NCI-H187 treated with DMSO at 0.1 percent for 48 hours (cell line): ENCODE results near the gene CRACDL.
"Not testable (repeated sequence)": the region's sequence is repeated elsewhere in the genome, so short reads cannot be mapped to it uniquely, and the experiment has no call there.

Experiments used
- DNase-seq: peaks from one replicate; lab custom pipeline; 2025; lab: John Stamatoyannopoulos, UW

The CRACDL gene

DNA sequence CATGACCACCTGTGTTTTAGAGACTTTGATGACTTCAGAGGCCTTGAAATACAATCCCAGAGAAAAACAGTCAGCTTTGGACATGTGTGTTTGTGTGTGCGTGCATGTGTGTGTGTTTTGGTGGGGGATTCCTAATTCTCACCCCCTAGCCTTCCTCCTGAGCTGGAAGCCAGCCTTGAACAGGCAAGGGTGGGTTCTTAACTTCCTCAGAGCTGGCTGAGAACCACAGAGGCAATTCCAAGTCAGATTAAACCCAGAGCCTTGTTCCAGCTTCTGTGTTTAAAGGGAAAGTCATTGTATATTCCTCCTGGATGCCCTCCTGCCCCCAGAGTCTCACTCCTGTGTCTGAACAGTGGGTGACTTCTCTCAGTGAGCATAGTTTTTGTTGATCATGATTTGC lies 159.9 kb downstream of the CRACDL start:
- DNase-seq: no peak

DNA sequence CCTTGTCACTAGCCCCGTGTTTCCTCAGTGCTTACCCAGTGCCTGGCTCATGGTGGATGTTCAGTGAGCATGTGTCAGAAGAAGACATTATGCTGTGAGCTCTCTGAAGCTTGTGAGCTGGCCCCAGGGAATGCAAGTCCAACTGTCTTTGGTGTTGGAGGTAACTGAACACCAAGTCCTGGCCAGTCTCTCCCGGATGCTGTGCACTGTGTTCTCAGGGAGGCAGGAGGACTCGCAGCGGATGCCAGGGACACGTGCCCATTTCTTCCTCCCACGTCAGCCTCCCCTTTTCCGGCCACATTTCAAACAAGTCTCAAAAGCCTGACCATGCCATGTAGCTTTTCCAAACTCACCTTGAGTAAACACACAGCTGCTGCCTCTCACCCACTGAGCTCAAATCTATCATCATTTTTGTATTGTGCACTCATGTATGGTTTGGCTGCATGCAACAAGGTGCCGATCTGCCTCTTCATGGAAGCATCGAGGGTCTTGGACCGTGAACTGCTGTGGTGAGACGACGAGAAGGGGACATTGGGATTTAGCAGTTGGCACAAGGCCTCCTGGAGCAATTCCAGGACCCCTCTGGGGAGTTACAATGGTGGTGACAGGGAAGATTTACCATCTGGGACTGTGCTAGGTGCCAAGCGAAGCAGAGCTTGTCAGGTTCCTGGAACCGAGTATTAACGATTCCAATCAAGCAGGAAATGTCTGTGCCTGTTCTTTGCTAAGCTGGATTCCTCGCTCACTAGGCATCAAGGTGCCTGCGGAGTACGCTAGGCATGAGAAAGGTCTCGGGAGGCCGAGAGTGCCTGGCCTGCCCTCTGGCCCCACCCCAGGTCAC lies 160.7 kb downstream of the CRACDL start:
- no peak for DNase-seq

DNA sequence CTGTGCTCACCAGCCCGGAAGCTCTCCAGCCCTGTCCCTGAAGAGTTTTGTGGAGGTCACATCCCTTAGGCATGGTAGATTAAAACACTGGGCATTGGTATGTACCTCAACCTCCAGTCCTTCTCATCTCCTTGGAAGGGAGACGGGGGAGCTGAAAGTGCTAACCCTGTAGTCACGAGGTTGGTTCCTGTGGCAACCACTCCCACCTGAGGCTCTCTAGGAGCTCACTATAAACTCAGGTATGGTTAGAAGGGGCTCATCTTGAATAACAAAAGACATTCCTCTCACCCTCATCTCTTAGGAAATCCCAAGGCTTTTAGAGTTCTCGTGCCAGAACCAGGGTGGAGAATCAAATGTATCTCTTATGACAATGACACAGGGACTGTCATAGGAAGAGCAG lies 162.1 kb downstream of the CRACDL start:
- no peak for DNase-seq

DNA sequence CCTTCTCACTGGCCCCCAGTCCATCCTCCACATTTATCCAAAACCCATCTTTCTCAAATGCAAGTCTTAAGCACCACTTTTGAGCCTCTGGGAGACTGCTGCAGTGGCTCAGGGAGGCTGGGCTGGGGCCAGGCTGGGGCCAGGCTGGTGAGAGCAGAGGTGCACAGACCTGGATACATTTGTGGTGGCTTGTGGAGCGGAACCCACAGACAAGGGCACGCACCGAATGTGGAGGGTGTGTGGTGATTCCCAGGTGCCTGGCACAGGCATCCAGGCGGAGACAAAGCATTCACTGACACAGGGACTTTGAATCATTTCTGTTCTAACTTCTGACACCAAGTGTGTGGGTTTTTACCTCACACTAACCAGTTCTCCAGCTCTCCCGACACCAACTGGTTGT lies 162.9 kb downstream of the CRACDL start:
- no peak for DNase-seq

DNA sequence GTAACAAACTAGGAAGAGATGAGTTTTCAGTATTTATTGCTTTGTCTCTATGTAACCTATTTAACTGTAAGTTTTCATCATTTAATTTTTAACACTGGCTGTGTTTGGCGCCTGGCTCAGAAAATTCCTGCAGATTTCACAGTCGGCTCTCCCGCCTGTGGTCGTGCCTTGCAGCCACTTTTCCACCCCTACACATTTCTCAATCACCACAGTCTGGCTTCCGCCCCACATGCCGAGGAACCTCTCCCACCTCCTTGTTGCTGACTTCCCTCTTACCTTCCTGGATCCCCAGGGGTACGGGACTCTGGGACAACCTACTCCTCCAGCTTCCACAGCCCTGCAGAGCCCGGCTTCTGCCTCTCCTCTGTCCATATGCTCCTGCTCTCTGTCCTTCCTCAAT lies 163.5 kb downstream of the CRACDL start:
- no peak for DNase-seq

DNA sequence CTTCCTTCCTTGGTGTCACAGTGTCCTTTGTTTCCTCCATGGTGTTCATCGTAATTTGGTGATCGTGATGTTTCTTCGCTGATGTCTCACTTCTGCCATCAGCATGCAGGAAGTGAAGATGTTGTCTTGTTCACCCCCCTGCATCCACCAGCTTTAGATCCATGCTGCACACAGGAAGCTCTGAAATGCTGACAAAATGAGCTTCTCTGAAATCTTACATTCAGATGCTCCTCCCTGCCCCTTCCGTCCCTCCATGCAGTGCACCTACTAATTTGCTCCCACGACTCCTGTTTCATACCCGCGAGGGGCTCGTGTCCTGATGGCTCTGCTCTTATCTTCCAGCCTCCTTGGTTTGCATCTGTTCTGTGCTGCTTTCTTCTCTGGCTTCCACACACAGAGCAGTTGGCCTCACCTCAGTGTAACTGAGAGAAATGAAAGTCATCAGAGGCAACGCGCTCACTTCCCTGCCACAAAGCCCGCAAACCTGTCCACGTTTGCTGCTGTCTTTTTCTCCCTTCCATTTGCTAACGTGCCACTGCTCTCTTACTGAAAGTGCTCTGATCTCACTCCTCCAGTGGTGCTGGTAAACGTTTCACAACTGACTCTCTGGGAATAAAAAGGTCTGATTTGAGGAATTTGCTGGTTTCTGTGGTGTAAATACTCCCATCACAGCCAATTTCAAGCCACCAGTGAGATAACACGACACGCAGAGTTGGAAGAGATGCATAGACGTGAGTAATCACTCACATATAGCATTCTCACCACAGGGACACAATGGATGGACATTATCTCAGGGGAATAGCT lies 164.1 kb downstream of the CRACDL start:
- no peak for DNase-seq

DNA sequence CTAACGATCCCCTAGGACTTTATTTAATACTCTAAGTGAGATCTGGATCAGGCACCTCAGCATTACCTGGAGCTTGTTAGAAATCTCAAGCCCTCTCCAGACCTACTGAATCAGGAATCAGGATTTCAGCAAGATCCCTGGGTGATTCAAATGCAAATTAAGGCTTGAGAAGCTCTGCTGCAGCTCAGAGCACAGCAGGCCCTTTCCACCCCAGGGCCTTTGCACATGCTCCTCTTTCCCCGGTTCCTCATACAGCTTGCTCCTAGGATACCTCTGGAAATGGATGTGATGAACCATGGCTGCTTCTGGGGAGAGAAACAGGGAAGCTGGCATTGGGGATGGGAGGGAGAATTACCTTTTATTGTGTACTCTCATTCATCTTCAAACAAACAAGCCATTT lies 164.8 kb downstream of the CRACDL start:
- no peak for DNase-seq

DNA sequence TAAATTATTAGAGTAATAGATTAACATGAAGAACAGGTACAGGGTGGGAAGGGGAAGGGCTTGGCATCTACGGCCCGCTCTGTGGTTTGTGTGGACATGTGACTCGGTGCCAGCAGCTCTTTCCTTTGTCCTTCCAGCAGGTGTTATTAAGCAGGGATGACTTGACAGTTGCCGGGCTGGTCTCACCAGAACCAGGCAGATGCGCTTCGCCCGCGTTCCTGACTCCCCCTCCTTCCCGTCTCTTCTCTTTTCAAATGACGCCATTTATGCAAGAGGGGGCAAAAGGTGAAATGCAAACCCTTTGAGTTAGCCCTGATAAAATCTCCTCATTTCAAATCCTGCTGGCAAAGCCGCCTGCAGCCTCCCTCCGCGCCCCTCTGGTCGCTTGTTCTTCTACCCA lies 166.2 kb downstream of the CRACDL start:
- DNase-seq: peak; percentile 82

DNA sequence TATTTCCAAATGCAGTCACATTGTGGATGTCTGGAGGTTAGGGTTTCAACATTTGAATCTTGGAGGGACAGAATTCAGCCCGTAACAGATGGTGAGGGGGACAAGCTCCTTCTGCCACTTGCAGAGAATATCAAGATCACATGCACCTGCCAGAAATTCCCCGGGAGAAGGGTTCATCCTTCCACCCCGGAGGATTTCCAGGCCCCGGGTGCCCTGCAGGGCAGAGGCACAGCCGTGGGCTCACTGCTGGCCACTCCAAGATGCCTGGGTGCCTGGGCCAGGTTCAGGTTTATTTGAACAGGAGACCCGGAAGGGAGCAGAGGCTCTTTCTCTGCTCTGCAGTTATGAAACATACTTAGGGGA lies 166.9 kb downstream of the CRACDL start:
- no peak for DNase-seq

DNA sequence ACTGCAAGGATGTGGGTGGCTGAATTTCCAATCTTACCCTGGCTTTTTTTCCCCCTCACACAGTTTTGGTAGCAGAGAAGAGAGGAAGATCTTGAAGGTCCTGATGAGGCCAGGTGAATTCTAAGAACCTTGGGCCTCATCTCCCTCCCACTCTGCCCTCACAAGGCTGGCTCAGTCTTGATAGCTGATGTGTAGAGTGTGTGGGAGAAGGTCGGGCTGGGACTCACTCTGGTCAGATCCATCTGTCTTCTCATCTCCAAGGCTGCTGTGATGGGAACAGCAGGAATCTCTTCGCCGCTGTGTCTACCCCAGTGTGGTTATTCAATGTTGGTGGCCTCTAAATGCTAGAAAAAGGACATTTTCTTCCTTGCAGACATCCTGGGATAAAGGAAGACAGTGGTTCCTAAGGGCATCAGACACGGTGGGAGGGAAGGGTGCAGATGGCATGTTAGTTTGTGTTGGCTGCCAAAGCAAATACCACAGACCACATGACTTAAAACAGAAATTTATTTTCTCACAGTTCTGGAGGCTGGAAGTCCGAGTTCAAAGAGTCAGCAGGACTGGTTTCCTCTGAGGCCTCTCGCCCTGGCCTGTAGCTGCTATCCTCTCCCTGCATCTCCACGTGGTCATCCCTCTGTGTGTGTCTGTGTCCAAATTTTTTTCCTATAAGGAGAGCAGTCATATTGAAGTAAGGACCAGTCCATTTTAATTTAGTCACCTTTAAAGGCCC lies 167.5 kb downstream of the CRACDL start:
- DNase-seq: no peak

DNA sequence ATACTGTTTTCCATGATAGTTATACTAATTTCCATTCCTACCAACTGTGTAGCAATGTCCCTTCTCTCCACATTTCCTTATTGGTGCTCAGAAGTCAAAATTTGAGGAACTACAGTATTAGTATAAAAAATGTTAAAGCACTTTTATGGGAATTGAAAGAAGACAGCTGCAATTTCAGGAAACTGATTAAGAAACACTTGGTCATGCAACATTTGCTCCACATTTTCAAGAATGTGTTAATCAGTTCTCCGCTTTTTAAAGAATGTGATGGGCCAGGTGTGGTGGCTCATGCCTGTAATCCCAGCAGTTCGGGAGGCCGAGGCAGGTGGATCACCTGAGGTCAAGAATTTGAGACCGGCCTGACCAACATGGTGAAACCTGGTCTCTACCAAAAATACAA lies 171.5 kb downstream of the CRACDL start:
- DNase-seq: no peak

DNA sequence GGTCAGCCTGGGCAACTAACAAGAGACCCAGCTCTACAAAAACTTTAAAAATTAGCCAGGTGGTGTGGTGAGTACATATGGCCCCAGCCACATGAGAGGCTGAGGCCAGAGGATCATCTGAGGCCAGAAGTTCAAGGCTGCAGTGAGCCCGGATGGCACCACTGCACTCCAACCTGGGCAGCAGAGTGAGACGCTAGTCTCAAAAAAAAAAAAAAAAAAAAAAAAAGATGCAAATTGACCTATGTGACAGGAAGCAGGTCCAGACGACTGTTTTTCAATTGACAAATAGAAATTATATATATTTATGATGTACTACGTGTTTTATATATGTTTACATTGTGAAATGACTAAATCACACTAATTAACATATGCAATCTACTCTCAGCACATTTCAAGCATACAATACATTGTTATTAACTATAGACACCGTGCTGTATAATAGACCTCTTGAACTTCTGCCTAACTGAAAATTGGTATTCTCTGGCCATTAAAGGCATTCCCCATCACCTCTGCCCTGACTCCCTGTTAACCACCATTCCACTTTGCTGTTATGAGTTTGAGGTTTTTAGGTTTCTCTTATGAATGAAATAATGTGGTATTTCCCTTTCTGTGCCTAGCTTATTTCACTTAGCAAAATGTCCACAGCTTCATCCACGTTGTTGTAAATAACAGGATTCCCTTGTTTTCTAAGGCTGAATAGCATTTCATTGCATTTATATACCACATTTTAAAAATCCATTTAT lies 172.6 kb downstream of the CRACDL start:
- DNase-seq: no peak

DNA sequence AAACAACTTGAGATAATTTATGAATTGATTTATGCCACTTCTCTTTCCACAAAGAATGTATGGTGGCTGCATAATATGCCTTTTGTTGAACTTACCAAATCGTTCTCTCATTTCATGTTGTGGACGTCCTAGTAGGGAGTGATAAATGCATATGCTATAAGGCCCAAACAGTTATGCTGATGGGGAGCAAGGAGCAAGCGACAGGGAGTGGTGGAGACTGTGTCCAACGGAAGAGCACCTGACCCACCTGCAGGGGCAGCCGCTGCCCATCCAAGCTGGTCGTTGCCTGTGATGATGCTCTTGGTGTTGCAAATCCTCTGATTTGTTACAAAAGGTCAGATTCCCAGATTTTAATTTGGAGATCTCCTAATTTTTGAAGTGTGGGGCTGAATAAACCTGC lies 174.1 kb downstream of the CRACDL start:
- no peak for DNase-seq

DNA sequence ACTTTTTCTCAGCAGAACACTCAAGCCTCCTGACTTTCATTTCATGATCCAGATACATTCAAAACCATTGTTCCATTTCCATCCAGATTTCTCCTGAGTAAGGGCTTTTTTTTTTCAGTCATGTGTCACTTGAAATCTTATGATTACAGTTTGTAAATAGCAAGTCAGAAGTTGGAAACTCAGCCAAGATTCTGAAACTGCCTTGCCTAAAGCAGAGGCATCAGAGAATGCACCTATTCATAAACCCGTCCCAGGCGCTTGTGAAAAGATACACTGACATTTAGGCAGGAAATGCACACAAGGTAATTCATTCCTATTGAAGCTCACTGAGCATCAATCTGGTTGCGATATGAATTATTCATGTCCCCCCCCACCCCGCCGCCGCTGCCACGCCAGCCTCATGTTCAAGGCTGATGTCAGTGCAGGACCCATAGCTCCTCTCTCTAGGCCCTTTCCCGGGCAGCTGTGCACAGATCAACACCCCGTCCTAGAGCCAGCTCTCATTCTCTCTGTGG lies 174.7 kb downstream of the CRACDL start:
- no peak for DNase-seq

DNA sequence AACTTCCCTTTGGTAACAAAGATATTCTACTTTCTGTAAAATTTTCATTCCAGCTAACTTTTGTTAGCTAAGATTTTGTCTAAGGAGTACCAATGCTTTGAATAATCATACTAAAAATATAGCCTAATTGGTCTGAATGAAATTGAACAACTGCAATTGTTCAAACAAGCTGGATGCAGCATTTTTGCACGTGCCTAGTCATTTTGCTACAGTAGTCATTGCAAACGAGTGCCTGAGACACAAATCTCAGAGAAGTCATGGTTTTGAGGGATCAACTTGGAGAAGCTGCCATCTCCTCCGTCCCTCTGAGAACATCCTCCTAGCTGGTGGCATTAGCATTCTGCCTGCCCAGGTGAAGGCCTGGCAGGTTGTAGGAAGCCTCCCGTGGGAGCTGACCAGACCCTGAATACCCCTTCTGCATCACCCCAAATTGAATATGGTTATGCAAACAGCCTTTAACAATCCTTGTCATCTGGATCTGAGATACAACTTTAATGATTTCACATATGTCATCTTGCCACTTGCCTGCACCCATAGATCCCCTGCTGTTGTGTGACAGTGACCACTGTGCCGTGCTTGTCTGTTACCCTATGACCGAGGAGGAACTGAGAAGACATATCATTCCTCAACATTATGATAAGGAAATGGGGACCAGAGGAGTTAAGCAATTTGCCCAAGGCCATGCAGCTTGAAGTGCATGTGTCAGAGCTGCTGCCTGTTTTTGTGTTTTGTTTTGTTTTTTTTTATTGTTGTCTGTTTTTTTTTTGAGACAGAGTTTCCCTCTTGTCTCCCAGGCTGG lies 176.0 kb downstream of the CRACDL start:
- DNase-seq: no peak

DNA sequence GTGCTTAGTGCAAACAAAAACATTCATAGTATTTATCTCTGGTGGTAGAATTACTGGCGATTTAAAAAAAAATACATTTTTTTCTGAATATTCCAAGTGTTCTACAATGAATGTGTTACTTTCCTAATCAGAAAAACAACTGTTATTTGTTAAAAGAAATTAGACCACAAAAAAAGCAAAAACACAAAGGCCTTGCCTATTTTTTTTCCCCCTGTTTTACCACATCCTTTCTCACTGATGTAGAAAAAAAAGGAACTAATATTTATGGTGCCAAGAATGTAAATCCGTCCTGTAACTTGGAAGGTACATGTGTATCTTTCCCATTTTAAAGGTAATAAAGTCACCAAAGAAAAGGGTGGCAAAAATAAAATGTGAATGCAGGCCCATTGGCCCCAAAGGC lies 176.7 kb downstream of the CRACDL start:
- no peak for DNase-seq

DNA sequence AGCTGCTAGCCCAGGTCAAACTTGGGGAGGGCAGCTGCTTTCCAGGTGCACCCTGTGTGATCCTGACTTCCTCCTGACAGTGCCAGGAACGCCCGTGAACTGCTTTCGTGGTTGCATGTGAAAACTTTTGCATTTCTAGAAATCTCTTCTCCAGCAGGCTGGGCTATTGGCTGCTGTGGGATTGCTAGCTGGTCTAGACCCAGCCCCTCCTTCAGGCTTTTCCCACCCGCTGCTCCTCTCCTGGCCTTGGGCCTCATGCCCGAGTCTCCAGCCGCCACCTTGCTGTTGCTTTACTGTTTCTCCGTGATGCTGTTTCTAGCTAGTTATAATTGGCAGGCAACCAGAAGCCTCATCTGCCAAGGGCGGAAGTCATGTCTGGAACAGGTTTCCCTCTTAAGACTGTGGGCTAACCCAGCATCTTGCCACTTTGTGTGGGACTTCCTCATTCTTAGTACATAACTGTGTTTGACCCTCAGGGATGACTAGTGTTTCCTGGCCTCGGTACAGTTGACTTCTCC lies 178.1 kb downstream of the CRACDL start:
- no peak for DNase-seq

DNA sequence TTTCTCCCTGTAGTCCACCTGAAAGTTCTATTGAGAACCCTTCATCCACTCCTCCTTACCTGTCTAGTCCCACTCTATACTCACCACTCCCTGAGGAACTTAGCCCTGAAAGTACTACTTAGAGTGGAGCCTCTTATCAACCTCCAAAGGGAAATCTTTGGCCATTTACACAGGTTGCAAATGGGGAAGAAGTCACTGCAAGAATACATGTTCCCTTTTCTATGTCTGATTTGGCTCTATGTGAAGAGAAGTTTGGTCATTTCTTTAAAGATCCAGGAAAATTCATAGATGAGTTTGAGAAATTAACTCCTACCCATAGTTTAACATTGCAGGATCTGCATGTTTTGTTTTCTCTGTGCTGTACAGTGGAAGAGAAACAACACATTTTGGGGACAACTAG lies 182.2 kb downstream of the CRACDL start:
- no peak for DNase-seq

DNA sequence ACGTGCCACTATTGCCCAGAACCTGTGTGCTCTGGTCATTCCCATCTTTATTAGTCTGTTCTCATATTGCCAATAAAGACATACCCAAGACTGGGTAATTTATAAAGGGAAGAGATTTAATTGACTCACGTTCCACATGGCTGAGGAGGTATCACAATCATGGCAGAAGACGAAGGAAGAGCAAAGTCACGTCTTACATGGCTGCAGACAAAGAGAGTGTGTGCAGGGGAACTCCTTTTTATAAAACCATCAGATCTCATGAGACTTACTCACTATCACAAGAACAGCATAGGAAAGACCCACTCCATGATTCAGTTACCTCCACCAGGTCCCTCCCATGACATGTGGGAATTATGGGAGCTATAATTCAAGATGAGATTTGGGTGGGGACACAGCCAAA lies 183.3 kb downstream of the CRACDL start:
- DNase-seq: not testable (repeated sequence)

DNA sequence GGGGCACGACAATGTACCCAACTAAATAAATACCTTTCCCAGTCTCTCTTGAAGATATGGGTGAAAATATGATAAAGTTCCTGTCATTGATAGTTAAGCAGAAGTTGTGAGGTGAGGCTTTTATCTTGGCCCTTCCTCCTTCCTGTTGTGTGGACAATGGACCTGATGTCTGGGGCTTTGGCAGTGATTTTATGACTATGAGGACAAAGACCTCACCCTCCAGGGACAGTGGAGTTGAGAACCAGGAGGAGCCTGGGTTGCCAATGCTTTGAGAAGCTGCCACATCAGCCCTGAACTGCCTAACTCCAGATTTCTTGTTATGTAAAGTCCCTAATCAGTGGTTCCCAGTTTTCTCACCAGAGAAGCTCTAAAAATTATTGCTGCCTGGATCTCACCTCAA lies 184.3 kb downstream of the CRACDL start:
- DNase-seq: no peak
